AG09319 (cell line): Measurements from ENCODE around the gene AFTPH.

Experiments used
- DNase-seq: peaks from one replicate; pipeline ENCODE4 v3.0.0-alpha.2; 2010; ENCODE audit warnings: low read depth; ENCODE audit errors: extremely low read depth
- CTCF ChIP-seq: IDR thresholded peaks from 2 replicates; pipeline ENCODE4 v1.5.1; 2011; ENCODE audit warnings: low read depth, mild to moderate bottlenecking, inconsistent platforms, low read length, moderate library complexity

The AFTPH gene

DNA sequence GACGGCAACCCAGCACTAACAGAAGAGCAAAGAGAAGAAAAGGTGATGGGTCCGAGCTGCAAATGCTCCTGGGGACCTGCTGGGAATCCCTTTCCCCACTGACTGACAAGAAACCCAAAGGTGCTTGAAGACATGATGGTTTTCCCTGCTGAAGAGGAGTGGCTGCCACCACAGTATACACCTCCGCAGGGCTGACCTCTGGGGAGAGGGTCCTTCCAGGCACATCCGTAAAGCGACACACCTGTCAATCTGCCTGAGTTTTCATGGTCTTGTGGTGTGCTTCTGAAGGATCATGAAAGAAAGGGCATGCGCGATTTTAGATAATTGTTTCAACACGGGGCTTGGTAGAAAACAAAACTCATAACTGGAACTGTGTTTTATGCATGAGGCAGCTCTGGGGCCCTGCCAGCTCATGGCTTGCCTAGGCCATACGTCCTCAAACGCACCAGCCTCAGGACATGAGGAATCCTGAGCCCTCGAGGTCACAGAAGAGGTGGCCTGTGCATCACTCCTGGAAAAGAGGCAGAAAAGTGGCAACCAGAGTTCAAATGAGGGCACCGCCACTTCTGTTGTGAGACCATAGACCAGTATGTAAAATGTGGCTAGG is 77.8 kb downstream of the AFTPH start:
- no peak for DNase-seq
- no peak for TF ChIP-seq CTCF

GRCh38 chr2:64602436-64602835 is 78.3 kb downstream of the AFTPH start:
- no peak for TF ChIP-seq CTCF
- DNase-seq = no peak

- no peak for TF ChIP-seq CTCF
Measured at GRCh38 chr2:64604155-64604554, 80.0 kb downstream of the AFTPH start.

GRCh38 chr2:64605026-64605471 is 80.9 kb downstream of the AFTPH start:
- no peak for DNase-seq
- no peak for TF ChIP-seq CTCF

More at GRCh38 chr2:64604155-64604554, 80.0 kb downstream of the AFTPH start:
- no peak for DNase-seq

DNA sequence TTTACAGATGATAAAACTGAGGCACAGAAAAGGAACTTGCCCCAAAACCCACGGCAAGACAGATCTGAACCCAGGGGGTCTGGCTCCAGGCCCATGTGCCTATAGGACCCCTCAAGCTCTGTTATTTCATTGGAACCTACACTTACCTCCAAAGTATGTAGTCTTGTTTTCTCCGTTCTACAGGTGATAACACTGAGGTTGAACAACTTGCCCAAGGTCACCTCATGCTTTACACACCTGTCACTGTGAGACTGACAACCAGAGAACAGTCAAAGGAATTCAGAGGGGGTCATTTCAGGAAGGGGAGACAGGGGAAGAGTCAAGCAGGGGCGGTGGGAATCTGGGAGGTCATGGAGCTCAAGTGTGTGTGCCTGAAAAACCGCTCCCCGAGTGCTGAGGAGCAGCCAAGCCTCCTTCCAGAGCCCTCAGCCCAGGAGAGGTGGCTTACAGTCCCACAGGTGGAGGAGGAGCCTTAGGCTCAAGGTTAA is 81.9 kb downstream of the AFTPH start:
- no peak for DNase-seq
- no peak for TF ChIP-seq CTCF

DNA sequence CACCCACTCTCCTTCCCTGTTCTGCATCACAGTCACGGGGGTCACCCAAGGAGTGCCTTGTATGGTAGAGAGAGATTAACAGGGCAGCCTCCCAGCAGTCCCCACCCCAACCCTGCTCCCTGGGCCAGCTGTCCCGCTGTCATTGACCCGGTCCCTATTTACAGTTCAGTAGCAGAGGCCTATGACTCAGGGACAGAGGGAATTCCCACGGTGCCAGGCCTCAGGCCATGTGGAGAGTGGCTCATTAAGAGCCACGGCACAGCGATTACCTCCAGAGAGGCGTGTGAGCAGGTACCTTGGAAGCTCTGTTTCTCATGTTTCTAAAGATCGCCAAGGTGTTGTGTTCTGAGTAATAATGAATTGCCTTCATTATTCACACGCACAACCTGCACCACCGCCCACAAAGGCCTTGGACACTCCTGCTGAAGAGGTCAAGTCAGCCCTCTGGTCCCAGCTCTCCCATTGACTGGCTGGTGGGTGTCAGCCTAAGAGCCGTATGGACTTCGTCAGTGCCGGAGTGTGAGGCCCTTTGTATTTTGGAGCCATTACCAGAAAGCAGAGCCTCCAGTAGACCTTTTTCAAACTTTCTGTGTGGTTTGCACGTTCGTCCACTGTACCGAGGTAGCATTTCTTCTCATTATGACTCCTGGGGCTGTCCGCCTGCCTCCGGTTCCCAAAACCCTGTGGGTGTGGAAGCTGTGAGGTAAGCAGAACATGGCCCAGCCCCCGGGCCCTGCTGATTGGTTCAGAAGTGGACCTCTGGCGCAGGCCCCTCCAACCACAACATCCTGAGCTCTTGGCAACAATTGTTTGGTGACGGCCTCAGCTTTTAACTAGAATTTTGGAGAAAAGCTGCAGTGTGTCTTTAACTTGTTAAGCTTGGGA is 82.6 kb downstream of the AFTPH start:
- TF ChIP-seq CTCF = no peak
- DNase-seq = no peak
